SK-N-SH (cell line): Measurements from ENCODE around the gene HABP4. TPM values are rescaled to one million over a fixed set of nuclear protein-coding genes. Genes with fewer than 3 reads are reported as not detected.
A peak's percentile ranks its signal among the peaks of the same experiment; 100 is the strongest.

ENCODE experiments used
- CTCF ChIA-PET: fragments of 300-600, 350-600 bp; formaldehyde crosslinking; extraction: SDS; loops from one replicate; lab custom pipeline; 2021; lab: Yijun Ruan, JAX
- POLR2A ChIA-PET: fragments of 350-600 bp; sonication (Branson Sonifier 250); formaldehyde crosslinking; extraction: SDS; loops from one replicate; lab custom pipeline; 2020; ENCODE audit warnings: antibody characterized with exemption, inconsistent platforms; lab: Yijun Ruan, JAX
- DNase-seq: peaks from one replicate; pipeline ENCODE4 v3.0.0; 2012
- H2AFZ ChIP-seq: fragments of 200-600 bp; sonication (generic); 2 replicates; pipeline ENCODE4 v1.8.1; 2016; ENCODE audit warnings: antibody characterized with exemption, mild to moderate bottlenecking, low read depth
- H3F3A ChIP-seq: fragments of 200-600 bp; sonication (generic); replicated peaks from 2 replicates; pipeline ENCODE3; 2016; ENCODE audit warnings: antibody characterized with exemption, mild to moderate bottlenecking; ENCODE audit not compliant: insufficient read depth
- H3K27ac ChIP-seq, 2 experiments: fragments of 200-500 bp in 1 of 2; fragments of 200-600 bp in 1 of 2; sonication (Bioruptor generic) in 1 of 2; sonication (generic), shearing (Covaris generic) in 1 of 2; 2 replicates each; pipeline versions ENCODE4 v1.5.1 to v1.6.1; 2014 to 2016; ENCODE audit warnings: low read depth in 2 of 2, inconsistent platforms in 1 of 2, low read length in 1 of 2, mild to moderate bottlenecking in 1 of 2, mixed read lengths in 1 of 2
- H3K27me3 ChIP-seq: fragments of 200-600 bp; sonication (generic), shearing (Covaris generic); 2 replicates; pipeline ENCODE4 v1.6.1; 2016; ENCODE audit warnings: mixed run types; ENCODE audit not compliant: insufficient read depth
- H3K36me3 ChIP-seq, 2 experiments: fragments of 200-500 bp in 1 of 2; fragments of 200-600 bp in 1 of 2; sonication (Bioruptor generic) in 1 of 2; sonication (generic) in 1 of 2; replicated peaks in 1 of 2; 2 replicates each; pipeline versions ENCODE3 to v1.5.1; 2014 to 2016; ENCODE audit warnings: low read length in 1 of 2, mild to moderate bottlenecking in 1 of 2; ENCODE audit not compliant: insufficient read depth in 2 of 2, control insufficient read depth in 1 of 2
- H3K4me1 ChIP-seq, 2 experiments: fragments of 200-500 bp in 1 of 2; fragments of 200-600 bp in 1 of 2; sonication (Bioruptor generic) in 1 of 2; sonication (generic), shearing (Covaris generic) in 1 of 2; 2 replicates each; pipeline versions ENCODE4 v1.5.1 to v1.6.1; 2014 to 2016; ENCODE audit warnings: low read depth in 1 of 2, low read length in 1 of 2, mixed run types in 1 of 2; ENCODE audit not compliant: insufficient read depth in 2 of 2, control insufficient read depth in 1 of 2
- H3K4me2 ChIP-seq: fragments of 200-600 bp; sonication (generic), shearing (Covaris generic); 2 replicates; pipeline ENCODE4 v1.6.1; 2017; ENCODE audit warnings: mixed run types
- H3K4me3 ChIP-seq, 2 experiments: fragments of 200-500 bp in 1 of 2; fragments of 200-600 bp in 1 of 2; sonication (Bioruptor generic) in 1 of 2; sonication (generic), shearing (Covaris generic) in 1 of 2; 2 replicates each; pipeline versions ENCODE4 v1.5.1 to v1.8.1; 2014 to 2016; ENCODE audit warnings: low read depth in 2 of 2, inconsistent platforms in 1 of 2, low read length in 1 of 2, mild to moderate bottlenecking in 1 of 2, mixed read lengths in 1 of 2, moderate library complexity in 1 of 2
- H3K79me2 ChIP-seq: fragments of 200-600 bp; sonication (generic); 2 replicates; pipeline ENCODE4 v1.8.1; 2017; ENCODE audit warnings: mild to moderate bottlenecking; ENCODE audit not compliant: insufficient read depth
- H3K9ac ChIP-seq: fragments of 200-600 bp; sonication (generic); 2 replicates; pipeline ENCODE4 v1.6.1; 2017; ENCODE audit warnings: mixed run types
- H3K9me2 ChIP-seq: fragments of 200-600 bp; sonication (generic); 2 replicates; pipeline ENCODE4 v1.6.1; 2017; ENCODE audit warnings: mixed run types
- H3K9me3 ChIP-seq: fragments of 200-600 bp; sonication (generic); 2 replicates; pipeline ENCODE4 v1.6.1; 2017; ENCODE audit warnings: mixed run types, mild to moderate bottlenecking, moderate library complexity
- H4K20me1 ChIP-seq: fragments of 200-600 bp; sonication (generic); 2 replicates; pipeline ENCODE4 v1.6.1; 2017; ENCODE audit warnings: mild to moderate bottlenecking, mixed run types; ENCODE audit not compliant: insufficient read depth
- ELF1 ChIP-seq: IDR thresholded peaks from 2 replicates; pipeline ENCODE4 v1.4.0; 2012
- FOXJ3 ChIP-seq: sonication (generic); formaldehyde crosslinking; IDR thresholded peaks from 2 replicates; pipeline ENCODE4 v1.5.1; 2020; ENCODE audit warnings: mild to moderate bottlenecking, missing genetic modification reagents
- FOXM1 ChIP-seq: IDR thresholded peaks from 2 replicates; pipeline ENCODE4 v1.4.0; 2012; ENCODE audit warnings: low read depth, mild to moderate bottlenecking
- JUND ChIP-seq: IDR thresholded peaks from 2 replicates; pipeline ENCODE4 v1.4.0; 2012
- MAX ChIP-seq: IDR thresholded peaks from 2 replicates; pipeline ENCODE4 v1.4.0; 2012; ENCODE audit warnings: low read depth
- MEF2A ChIP-seq: IDR thresholded peaks from 2 replicates; pipeline ENCODE4 v1.4.0; 2012; ENCODE audit warnings: low read depth, borderline replicate concordance
- MXI1 ChIP-seq: IDR thresholded peaks from 2 replicates; pipeline ENCODE4 v1.6.1; 2012; ENCODE audit warnings: mild to moderate bottlenecking, low read depth, low read length, improper control_type of control experiment
- NRF1 ChIP-seq: IDR thresholded peaks from 2 replicates; pipeline ENCODE4 v1.6.1; 2012; ENCODE audit warnings: low read depth, mild to moderate bottlenecking, low read length
- REST ChIP-seq: IDR thresholded peaks from 2 replicates; pipeline ENCODE4 v1.6.1; 2012; ENCODE audit warnings: mild to moderate bottlenecking, low read depth, low read length, moderate library complexity
- SIN3A ChIP-seq: IDR thresholded peaks from 2 replicates; pipeline ENCODE4 v1.6.1; 2012; ENCODE audit warnings: low read depth, mild to moderate bottlenecking, low read length, moderate library complexity, borderline replicate concordance
- SMC3 ChIP-seq: IDR thresholded peaks from 2 replicates; pipeline ENCODE4 v1.6.1; 2012; ENCODE audit warnings: low read depth, low read length, improper control_type of control experiment
- TAF1 ChIP-seq: IDR thresholded peaks from 2 replicates; pipeline ENCODE4 v1.6.1; 2012; ENCODE audit warnings: low read depth, mild to moderate bottlenecking, low read length, moderate library complexity, borderline replicate concordance
- TCF12 ChIP-seq: IDR thresholded peaks from 2 replicates; pipeline ENCODE4 v1.4.0; 2012
- TEAD4 ChIP-seq: IDR thresholded peaks from 2 replicates; pipeline ENCODE4 v1.4.0; 2012; ENCODE audit warnings: mild to moderate bottlenecking, borderline replicate concordance; ENCODE audit not compliant: insufficient read depth
- USF2 ChIP-seq: fragments of 150-350 bp; IDR thresholded peaks from 2 replicates; pipeline ENCODE4 v1.6.1; 2017; ENCODE audit warnings: antibody characterized with exemption, low read length, low read depth, borderline replicate concordance
- ZBTB33 ChIP-seq: IDR thresholded peaks from 2 replicates; pipeline ENCODE4 v1.4.0; 2012; ENCODE audit warnings: low read depth, borderline replicate concordance
- WGBS: methylation state at CpG from one replicate; pipeline ENCODE4 v1.1.6; 2017; ENCODE audit warnings: low lambda C conversion rate; 5-methylcytosine and 5-hydroxymethylcytosine counted together
- polyA plus RNA-seq, 3 experiments: library from polyadenylated mRNA; depleted of rRNA; stranded (reverse); fragments of >200 nt; gene quantifications; 2 replicates each; pipeline ENCODE4 v1.2.3, GENCODE V29; 2012

HABP4 gene
- polyA plus RNA-seq, 1 of the 3 experiments (the other 2 are of a cell fraction) = 19.0 TPM

- H3K27me3 ChIP-seq = no peaks in the 10 kb centered on the region
- peaks cover 5% of the 10 kb centered on the region for H3F3A ChIP-seq
- no peak for TF ChIP-seq TEAD4
- TF ChIP-seq USF2 = no peak
- no peak for TF ChIP-seq NRF1
- no peak for TF ChIP-seq REST
- TF ChIP-seq JUND = no peak
- no peak for TF ChIP-seq FOXJ3
- no peak for TF ChIP-seq ELF1
- TF ChIP-seq TCF12 = no peak
- TF ChIP-seq TAF1 = no peak
- TF ChIP-seq MXI1 = no peak
- TF ChIP-seq ZBTB33 = no peak
- no peak for TF ChIP-seq MAX
- TF ChIP-seq MEF2A = no peak
- TF ChIP-seq SMC3 = no peak
- TF ChIP-seq FOXM1 = no peak
- no peak for TF ChIP-seq SIN3A
- TF ChIP-seq, all 33 proteins: peak for 0
- H3K9me2 ChIP-seq = no peaks in the 10 kb centered on the region
- DNase-seq = no peak
- no peaks in the 10 kb centered on the region for H3K9me3 ChIP-seq
- no peak overlapping the region for H3K4me2 ChIP-seq
- H3K36me3 ChIP-seq = peaks cover 0 to 4% of the 10 kb centered on the region in 2 experiments
- ChIA-PET CTCF (interaction anchor here (1.1 kb wide), 1 partner anchor 9 kb away, joined by 3 read pairs; no protein-coding TSS in a partner anchor), POLR2A (no interaction called here)
- H4K20me1 ChIP-seq = no peaks in the 10 kb centered on the region
- H3K4me1 ChIP-seq = no peaks in the 10 kb centered on the region
- no peak overlapping the region for H3K4me3 ChIP-seq
- H3K9ac ChIP-seq = no peak overlapping the region
- H2AFZ ChIP-seq = no peak overlapping the region
- H3K27ac ChIP-seq = peak overlapping the region in 1 of 2 experiments; percentile 49; a peak in 2 of 4 replicates
- H3K79me2 ChIP-seq = no peaks in the 10 kb centered on the region
- WGBS = 95% methylated on average over 15 of the region's 15 CpGs
Measured at GRCh38 chr9:96501633-96502538, 51.9 kb downstream of the HABP4 start.
